NCI-H2227 (cell line): ENCODE data around the gene PCGF3.
"Not testable (repeated sequence)": the region's sequence is repeated elsewhere in the genome, so short reads cannot be mapped to it uniquely, and the experiment has no call there.

Experiments
- DNase-seq: peaks from one replicate; lab custom pipeline; 2025; ENCODE audit not compliant: unreplicated experiment; lab: John Stamatoyannopoulos, UW

Gene PCGF3

DNA sequence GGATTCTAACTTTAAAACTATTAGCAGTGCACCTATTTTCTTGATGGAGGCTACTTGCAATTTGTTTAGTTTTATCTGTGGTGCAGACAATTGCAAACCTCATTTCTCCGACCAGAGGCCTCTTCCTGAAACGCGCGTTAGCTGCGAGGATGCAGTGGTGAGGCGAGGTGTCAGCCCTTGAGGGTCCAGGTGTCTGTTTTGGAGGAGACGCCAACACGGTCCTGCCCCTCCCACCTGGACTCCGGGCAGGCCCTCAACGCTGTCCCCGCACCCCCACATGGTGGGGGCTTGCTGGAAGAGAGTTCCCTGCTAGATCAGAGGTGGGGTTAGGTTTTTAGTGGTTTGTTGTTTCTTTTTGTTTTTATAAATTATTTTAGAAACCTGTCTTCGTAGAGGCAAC, 34.4 kb downstream of the PCGF3 start:
- no peak for DNase-seq

DNA sequence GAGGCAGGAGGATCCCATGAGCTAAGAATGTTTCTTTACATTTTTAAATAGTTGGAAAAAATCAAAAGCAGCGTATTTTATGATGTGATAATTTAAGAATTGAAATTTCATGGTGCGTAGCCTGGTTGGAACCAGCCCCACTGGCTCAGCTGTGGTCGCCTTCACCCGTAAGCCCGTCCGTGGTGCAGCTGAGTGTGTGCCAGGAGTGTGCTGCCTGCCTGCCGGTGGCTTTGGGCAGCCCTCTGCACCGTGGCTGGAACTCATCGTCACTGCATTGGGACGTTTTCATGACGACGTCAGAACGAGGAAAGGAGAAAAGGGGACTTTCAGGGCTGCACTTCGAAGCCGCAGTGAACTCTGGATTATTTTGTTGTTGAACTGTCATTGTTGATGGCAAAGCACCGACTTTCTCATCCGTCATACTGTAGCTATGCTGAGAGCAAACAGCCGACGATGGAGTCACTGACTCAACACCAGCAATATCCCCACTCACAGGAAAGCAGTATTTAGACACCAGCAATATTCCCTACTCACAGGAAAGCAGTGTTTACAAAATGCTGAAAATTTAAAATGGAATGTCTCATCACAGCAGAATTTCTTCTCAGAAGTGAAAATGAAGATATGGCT, 35.1 kb downstream of the PCGF3 start:
- DNase-seq = no peak

DNA sequence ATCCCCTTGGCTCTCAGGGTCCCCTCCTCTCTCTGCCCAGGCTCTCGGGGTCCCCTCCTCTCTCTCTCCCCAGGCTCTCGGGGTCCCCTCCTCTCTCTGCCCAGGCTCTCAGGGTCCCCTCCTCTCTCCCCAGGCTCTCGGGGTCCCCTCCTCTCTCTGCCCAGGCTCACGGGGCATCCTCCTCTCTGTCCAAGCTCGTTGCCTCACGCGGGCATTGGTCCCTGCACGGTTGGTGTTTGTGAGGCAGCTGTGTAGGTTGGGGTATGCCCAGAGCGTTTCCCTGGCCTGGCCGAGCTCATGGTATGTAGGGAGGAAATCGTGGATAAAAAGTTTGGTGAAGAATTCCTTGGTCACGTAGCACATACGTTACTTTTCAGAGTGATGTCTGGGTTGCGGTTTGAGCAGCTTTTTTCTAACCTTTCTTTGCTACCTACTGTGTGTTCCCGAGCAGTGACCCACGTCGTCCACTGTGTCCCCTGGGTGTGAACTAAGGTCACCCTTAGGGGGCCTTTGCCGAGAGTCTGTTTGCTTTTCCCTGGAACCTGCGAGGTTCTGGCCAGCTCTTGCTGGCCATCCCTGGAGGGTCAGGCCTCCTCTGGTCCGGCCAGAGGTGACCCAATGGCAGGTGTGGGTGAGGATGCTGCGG, 36.6 kb downstream of the PCGF3 start:
- DNase-seq = no peak

DNA sequence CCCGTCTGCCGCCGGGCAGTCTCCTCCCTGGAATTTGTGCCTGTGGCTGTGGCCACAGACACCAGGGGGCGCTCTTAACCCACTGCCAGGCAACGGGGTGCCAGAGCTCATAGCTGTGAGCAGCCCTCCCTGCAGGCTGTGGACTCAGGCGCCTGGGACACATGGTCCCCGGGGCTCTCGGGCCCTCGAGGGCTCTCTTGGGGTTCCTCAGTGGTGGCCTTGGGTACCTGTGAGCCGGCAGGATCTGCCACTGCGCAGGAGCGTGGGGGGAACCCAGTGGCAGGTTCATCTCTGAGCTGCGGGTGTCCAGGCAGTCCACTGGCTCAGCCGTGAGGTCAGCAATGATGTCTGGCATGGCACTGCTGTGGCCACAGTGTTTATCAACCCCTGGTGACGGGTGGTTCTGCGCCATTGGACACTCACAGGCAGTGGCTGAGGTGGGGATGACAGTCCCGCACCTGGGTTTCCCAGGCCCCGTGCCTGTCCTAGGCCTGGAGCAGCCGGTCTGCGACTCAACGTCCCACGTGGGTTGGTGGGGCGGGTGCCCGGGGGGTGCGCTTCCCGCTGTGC, 37.2 kb downstream of the PCGF3 start:
- peak; percentile 11 for DNase-seq

DNA sequence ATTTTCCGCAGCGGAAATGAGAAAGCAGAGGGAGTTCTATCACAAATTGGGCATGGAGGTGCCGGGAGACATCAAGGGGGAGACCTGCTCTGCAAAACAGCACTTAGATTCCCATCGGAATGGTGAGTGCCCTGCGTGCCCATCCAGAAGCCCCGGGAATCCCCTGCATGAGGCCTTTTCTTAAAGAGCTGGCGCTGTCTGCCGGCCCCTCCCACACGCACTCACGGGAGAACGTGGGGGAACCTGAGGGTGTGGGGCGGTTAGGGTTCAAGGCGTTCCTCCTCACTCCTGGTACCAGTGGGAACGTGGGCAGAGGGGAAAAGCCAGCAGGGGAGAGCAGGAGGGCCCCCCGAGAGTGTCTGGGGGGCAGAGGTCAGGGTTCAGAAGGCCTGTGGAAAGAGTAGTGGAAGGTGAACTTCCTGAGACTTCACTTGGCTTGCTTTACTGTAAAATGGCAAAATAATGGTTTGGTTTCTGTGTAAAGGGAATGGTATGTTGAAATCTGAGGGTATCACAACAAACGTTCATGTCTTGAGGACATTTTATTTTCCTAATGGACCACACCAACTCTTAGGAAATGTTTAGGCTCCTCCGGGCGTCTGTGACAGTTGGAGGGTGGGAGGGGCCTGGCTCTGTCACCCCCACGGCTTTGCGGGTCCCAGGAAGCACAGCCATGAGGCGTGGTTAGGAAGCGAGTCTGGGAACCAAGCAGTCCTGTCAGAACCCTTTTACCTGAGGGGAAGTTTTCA, 38.0 kb downstream of the PCGF3 start:
- no peak for DNase-seq

DNA sequence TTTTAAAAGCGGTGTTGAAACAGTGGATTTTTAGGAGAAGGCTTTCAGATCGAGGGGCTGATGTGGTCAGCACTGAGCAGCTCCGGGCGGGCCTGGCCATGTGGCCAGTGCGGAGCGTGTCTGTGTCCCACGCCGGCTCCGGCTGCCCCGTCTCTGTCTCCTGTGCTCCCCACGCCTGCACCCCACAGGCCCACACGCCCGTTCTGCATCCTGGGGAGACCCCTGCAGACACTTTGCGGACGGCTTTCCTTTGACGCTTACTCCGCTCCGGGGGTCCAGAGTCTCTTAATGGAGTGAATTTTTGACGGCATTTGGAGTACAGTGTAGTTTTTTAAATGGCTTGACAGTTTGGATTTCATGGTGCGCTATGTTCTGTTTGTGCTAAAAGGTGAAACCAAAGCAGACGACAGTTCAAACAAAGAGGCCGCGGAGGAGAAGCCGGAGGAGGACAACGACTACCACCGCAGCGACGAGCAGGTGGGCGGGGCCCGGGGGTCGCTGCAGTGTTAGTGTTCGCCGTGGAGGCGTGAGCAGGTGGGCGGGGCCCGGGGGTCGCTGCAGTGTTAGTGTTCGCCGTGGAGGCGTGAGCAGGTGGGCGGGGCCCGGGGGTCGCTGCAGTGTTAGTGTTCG, 38.7 kb downstream of the PCGF3 start:
- no peak for DNase-seq

DNA sequence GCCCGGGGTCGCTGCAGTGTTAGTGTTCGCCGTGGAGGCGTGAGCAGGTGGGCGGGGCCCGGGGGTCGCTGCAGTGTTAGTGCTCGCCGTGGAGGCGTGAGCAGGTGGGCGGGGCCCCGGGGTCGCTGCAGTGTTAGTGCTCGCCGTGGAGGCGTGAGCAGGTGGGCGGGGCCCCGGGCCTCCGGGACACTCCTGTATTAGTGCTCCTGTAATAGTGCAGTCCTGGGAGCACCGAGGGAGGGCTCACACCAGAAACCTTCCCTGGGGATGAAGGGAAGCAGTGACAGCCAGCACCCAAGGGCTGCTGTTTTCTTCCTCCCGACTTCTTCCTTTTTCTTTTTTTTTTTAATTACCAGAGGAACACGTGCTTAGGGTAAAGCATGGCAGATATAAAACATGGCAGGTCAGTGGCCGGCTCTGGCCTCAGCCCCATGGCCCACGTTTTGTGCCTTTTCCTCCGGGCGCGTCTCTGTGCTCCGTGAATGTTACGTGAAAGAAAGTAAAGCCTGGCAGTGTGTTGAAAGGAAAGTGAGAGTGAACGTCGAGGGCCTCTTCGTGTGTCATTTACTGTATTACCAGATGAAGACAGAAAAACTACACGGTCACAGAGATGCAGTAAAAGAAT, 42.0 kb downstream of the PCGF3 start:
- DNase-seq = no peak

DNA sequence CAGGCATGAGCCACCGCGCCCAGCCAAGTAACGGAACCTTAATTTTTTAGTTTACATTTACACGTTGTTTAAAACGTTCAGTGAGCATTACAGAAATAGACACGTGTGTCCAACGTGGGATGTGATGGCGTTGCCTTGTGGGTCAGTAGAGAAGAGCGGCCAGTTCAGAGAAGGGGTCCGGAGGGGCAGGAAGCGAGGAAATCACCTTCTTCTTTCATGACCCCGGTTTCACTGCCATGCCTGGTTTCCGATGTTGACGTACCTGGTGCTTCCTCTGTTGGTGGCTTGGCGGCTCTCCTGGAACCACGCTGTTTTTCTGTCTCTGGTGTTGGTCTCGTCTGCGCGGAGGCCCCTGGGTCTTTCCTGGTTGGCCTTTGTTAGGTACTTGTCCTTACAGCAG, 42.8 kb downstream of the PCGF3 start:
- DNase-seq = no peak

DNA sequence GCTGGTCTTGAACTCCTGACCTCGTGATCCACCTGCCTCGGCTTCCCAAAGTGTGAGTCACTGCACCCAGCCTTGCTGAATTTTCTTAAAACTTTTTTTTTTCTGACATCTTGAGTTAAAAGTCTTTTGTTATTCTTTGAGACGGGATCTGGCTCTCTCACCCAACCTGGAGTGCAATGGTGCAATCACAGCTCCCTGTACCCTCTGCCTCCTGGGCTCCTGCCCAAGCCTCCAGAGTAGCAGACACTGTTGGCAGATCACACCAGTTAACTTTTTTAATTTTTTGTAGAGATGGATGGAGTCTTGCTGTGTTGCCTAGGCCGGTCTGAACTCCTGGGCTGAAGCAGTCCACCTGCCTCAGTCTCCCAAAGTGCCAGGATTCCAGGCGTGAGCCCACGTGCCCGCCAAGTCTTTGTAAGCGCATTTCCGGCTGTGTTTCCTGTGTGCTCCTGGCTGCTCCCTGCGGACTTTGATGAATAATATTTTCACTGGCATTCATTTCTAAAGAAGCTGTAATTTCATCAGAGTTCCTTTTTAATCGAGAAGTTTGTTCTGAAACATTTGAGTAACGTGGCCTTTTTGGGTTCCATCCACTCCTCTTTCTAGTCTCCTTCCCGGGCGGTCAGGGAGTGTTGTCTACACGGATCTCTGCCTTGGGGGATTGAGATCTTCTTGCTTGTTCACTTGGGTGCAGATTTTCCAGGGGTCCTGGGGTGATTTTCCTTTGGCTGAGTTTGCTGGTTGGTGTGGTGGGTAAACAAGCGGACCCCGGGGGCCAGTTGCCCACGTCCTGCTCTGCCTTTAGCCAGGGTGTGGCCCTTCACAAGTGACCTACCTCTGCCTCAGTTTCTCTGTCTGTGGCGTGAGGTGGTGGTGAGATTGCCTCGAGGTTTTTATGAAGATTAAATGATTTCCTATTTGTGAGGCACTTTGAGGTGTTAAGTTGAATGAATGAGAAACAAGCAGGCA, 44.4 kb downstream of the PCGF3 start:
- no peak for DNase-seq

DNA sequence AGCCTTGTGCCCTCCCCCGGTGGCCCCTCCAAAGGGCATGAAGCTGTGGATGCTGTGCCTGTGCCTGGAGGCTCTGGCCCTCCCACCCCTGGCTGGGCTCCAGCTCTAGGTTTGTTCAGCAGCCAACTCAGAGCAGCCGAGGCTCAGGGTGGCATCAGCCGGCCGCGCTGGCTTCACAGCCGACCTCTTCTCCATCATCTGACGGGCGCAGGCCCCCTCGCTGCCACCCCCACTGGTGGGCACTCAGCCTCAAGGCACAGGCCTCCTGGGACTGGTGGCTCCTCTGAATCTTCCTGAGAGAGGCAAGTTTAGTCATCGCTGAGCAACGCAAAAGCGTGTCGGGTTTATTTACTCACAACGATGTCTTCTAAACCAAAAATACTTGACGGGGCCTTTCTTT, 46.0 kb downstream of the PCGF3 start:
- DNase-seq = no peak

DNA sequence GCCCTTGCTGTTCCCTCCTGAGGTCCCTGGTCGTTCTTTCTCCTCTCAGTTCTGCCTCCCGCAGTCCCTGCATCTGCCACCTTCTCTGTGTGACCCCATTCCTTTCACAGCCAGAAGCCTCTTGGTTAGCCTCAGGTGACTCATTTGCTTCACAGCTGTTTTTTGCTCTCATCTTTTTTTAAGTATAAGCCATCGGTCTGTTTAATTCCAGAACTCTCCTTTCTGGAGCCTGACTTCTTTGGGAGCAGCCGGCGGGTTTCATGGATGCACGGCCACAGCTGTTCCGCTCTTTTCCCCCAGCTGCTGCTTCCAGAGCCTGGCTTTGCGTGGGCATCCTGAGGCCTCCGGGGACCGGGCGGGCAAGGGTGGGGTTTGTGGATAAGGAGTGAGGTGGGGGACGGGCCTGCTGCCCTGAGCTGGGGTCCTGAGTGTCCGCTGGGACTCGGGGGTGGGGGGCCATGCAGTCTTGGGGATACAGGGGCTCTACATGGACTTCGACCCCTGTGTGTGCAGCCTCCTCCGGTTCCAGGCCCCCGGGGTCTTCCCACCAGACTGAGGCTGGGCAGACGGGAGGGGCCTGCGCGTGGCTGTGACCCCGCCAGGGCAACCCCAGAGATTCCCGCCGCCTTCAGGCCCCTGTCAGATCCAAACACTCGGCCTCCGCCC, 46.7 kb downstream of the PCGF3 start:
- no peak for DNase-seq

DNA sequence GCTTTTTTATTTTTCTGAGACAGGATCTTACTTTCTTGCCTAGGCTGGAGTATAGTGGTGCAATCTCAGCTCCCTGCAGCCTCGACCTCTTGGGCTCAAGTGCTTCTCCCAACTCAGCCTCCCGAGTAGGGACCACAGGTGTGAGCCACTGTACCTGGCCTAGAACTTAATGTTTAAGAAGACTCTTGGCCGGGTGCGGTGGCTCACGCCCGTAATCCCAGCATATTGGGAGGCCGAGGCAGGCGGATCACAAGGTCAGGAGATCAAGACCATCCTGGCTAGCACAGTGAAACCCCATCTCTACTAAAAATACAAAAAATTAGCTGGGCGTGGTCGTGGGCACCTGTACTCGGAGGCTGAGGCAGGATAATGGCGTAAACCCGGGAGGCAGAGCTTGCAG, 47.6 kb downstream of the PCGF3 start:
- DNase-seq = not testable (repeated sequence)

DNA sequence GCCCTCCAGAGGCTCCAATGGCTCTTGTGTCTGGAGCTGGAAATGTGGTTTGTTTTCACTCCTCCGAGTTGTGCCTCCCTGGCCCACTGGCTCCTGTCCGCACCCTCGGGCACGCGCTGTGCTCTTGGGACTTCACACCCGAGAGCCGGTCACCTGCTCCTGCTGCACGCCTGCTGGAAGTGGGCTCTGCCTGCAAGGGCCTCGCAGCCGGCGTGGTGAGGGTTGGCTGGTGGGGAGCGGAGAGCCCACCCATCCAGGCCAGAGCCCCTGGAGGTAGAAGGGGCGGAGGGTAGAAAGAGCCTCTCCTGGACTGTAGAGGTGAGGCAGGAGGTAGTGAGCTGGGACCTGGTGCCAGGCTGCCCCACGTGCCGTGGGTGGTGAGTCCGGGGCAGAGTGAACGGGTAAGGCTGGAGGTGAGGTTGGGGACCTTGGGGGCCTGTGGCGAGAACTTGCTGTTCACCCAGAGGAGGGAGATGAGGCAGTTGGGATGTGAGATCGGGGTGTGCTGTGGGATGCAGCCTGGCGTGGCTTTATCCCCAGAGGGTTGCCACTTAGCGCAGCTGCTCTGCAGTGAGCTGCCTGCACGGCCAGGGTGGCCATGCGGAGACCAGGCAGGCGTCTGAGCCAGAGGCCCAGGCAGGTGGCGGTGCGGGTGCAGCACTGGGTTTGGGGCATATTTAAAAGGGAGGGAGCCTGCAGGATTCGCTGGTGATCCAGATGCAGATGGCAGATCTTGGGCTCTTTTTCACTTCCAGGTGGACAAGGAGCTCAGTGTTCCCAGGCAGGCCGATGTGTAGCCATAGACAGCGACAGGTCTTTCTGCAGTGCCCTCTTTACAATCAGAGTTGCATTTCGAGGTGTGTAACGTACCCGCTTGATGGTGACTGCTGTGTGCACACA, 48.8 kb downstream of the PCGF3 start:
- DNase-seq = no peak

DNA sequence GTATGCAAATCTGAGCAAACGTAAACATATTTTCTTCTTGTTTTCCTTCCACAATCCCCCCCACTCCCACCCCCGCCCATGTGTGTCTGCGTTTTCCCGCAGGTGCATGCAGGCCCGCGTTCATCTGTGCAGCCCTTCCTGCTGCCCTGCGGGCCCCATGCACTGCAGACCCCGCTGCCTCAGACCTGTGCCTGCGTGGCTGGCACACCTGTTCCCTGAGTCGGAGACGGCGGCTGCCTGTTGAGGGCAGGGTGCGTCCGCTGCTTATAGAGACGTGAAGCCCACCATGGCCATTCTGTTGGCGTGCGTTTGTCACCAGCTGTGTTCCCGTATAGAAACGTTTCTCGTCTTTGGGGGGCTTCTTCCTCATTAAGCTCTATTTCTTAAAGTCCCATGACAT, 51.5 kb downstream of the PCGF3 start:
- no peak for DNase-seq

DNA sequence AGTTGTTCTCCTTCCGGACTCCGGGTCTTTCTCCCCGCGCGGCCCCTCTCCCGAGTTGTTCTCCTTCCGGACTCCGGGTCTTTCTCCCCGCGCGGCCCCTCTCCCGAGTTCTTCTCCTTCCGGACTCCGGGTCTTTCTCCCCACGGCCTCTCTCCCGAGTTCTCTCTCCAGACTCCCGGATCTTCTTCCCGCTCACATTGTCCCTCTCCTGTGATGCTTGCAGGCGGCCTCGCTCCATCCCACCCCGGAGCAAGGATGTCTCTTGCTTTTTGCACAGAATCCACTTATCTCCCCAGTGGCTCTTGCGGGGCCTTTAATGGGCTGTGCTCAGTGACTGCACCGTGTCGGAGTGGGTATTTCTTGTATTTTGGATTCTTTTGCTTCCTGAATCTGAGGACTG, 54.2 kb downstream of the PCGF3 start:
- DNase-seq = not testable (repeated sequence)

DNA sequence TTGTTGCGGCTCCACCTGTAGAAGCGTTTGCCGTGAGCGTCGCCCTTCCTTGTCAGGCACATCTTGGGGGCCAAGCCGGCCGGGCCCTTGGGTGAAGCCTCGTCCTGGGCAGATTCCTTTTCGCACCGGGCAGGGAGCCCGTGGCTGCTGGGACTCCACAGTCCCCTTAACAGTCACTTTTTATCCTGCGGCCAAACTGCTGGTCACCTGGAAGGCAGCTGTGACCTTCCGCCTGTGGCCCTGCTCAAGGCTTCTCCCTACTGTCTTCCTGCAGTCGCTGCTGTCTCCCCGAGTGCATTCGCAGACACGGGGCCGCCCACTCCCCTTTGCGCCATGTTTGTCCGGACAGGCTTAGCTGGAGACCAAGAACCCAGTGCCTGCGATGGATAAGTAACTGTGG, 55.0 kb downstream of the PCGF3 start:
- no peak for DNase-seq

DNA sequence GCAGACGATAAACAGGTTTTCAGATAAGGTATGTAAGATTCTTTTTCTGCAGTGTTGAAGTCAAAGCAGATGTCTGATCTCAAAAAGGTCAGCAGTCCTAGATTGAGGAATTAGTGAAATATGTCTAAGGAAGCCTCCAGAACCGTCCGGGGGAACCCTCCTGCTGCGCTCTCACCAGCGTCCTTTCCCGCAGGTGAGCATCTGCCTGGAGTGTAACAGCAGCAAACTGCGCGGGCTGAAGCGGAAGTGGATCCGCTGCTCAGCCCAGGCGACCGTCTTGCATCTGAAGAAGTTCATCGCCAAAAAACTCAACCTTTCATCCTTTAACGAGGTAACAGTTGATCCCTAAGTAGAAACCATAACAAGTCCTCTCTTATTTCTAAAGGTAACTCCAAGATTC, 55.5 kb downstream of the PCGF3 start:
- no peak for DNase-seq

DNA sequence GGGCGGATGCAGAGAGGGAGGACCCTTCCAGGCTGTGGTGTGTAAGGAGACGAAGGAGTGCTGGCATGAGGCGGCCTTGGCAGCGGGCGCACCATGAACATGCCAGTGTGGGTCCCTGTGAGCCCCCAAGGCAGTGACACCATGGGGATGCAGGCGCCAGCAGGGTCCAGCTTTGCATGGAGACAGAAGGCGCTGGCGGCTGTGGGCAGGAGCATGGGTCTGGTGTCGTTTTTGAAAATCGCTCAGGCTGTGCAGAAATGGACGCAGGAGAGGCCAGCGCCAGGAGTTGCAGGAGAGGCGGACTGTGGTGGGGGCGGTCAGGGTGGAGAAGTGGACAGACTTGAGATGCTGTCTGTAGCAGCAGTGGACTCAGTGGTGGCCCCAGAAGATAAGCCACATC, 56.1 kb downstream of the PCGF3 start:
- DNase-seq = no peak
